Measurements from ENCODE around the gene WDFY1.

DNA sequence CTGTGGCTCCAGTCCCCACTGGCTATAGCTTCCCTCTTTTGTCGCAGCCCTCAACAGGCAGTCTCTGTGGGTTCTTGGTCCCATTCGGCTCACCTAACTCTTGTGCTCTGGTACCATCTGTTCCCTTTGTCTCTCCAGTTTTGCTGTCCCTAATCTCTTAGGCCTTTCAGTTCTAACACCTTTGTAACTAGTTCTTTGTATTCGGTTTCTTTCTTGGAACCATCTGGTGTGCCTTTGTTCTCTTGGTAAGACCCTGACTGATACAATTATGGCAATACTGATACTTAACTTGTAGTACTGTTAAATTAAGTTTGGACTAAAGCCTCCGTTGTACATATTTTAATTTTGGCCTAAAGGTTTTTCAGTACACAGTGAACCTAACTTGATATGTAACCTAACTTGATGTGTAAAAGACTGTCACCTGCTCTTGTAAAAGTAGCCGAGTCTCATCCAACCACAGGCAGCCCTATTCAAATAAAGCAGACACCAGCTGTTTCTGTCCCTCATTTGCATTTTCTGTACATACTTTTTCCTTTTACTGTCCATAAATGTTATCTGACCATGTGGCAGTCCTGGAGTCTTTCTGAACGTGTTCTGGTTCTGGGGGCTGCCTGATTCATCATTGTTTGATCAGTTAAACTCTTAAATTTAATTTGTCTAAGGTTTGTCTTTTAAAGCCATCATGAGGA lies 7.3 kb upstream of the WDFY1 start:
- TF ChIP-seq TOX (CRISPR knock-in tag; IDR thresholded peaks at IDR 0.05; ENCODE audit: borderline replicate concordance), result no peak
- TF ChIP-seq, protein P1, sequence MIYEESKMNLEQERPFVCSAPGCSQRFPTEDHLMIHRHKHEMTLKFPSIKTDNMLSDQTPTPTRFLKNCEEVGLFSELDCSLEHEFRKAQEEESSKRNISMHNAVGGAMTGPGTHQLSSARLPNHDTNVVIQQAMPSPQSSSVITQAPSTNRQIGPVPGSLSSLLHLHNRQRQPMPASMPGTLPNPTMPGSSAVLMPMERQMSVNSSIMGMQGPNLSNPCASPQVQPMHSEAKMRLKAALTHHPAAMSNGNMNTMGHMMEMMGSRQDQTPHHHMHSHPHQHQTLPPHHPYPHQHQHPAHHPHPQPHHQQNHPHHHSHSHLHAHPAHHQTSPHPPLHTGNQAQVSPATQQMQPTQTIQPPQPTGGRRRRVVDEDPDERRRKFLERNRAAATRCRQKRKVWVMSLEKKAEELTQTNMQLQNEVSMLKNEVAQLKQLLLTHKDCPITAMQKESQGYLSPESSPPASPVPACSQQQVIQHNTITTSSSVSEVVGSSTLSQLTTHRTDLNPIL (CRISPR knock-in tag; IDR thresholded peaks at IDR 0.05; ENCODE audit: low read depth), result no peak
- no peak for TF ChIP-seq ESRRG (CRISPR knock-in tag; IDR thresholded peaks at IDR 0.05)
- TF ChIP-seq, protein P2, sequence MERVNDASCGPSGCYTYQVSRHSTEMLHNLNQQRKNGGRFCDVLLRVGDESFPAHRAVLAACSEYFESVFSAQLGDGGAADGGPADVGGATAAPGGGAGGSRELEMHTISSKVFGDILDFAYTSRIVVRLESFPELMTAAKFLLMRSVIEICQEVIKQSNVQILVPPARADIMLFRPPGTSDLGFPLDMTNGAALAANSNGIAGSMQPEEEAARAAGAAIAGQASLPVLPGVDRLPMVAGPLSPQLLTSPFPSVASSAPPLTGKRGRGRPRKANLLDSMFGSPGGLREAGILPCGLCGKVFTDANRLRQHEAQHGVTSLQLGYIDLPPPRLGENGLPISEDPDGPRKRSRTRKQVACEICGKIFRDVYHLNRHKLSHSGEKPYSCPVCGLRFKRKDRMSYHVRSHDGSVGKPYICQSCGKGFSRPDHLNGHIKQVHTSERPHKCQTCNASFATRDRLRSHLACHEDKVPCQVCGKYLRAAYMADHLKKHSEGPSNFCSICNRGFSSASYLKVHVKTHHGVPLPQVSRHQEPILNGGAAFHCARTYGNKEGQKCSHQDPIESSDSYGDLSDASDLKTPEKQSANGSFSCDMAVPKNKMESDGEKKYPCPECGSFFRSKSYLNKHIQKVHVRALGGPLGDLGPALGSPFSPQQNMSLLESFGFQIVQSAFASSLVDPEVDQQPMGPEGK (CRISPR knock-in tag; IDR thresholded peaks at IDR 0.05; ENCODE audit: borderline replicate concordance), result no peak
- TF ChIP-seq BACH2 (CRISPR knock-in tag; IDR thresholded peaks at IDR 0.05; ENCODE audit: borderline replicate concordance), result no peak
- TF ChIP-seq ZNF8 (CRISPR knock-in tag; IDR thresholded peaks at IDR 0.05), result no peak

All from SK-N-SH treated with all-trans-retinoic acid at 6 μM for 48 hours (cell line).